Measurements from ENCODE around the gene ATP5ME.

Gene ATP5ME

DNA sequence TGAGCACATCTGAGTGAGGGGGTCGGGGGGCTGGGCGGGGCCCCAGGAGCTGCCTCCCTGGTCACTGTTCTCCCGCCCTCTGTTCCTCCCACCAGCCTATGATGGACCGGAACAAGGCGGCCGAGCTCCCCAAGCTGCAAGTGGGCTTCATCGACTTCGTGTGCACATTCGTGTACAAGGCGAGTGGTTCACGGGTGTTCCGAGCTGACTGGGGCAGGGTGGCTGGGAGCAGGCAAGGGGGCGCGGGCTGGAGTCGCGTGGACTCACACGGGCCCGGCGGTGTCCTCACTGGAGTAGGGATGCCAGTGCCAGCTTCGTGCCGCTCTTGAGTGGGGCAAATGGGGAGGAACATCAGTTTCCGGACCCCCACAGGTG is 7.7 kb downstream of the ATP5ME start:
- TF ChIP-seq, protein P1, sequence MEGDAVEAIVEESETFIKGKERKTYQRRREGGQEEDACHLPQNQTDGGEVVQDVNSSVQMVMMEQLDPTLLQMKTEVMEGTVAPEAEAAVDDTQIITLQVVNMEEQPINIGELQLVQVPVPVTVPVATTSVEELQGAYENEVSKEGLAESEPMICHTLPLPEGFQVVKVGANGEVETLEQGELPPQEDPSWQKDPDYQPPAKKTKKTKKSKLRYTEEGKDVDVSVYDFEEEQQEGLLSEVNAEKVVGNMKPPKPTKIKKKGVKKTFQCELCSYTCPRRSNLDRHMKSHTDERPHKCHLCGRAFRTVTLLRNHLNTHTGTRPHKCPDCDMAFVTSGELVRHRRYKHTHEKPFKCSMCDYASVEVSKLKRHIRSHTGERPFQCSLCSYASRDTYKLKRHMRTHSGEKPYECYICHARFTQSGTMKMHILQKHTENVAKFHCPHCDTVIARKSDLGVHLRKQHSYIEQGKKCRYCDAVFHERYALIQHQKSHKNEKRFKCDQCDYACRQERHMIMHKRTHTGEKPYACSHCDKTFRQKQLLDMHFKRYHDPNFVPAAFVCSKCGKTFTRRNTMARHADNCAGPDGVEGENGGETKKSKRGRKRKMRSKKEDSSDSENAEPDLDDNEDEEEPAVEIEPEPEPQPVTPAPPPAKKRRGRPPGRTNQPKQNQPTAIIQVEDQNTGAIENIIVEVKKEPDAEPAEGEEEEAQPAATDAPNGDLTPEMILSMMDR (IDR thresholded peaks at IDR 0.05; ENCODE audit: extremely low read depth, insufficient read depth, missing control alignments) = no peak
- DNase-seq (ENCODE audit: low spot score) = no peak
- in situ Hi-C loops (cut with MboI; ENCODE audit: low pct_unique_long_range_greater_than_20kb, low sequenced_read_pairs, unreplicated experiment) = no loop called here

DNA sequence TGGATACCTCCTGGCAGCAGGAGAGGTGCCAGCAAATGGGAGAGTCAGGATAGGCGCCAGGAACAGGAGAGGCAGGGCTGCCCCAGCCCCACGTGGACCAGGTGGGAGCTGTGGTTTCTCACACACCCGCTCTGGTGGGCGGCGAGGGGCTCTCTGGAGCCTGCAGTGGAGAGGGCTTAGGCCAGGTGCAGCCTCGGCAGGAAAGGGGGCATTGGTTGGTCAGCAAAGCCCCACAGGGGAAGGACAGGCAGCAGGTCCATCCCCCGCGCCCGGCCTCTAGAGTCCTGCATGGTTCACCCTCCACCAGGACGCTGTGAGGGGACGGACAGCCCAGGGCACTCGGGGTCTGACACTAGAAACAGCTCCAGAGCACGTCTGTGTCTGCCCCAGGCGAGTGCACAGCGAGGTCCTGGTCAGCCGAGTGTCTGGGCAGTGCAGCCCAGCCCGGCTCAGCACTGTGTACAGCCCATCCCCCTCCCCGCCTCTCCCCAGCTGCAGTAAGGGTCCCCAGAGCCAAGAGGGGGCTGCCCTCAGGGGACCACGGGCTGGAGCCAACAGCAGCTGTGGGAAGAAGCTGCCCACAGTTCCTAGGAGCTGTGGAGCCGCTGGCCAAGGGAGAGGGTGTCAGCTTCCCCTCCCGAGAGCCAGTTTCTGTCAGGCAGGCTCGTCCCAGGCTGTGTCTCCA is 8.2 kb downstream of the ATP5ME start:
- DNase-seq (ENCODE audit: low spot score) = no peak
- TF ChIP-seq, protein P1 (IDR thresholded peaks at IDR 0.05; ENCODE audit: extremely low read depth, insufficient read depth, missing control alignments) = no peak
- in situ Hi-C loops (cut with MboI; ENCODE audit: low pct_unique_long_range_greater_than_20kb, low sequenced_read_pairs, unreplicated experiment) = no loop called here

DNA sequence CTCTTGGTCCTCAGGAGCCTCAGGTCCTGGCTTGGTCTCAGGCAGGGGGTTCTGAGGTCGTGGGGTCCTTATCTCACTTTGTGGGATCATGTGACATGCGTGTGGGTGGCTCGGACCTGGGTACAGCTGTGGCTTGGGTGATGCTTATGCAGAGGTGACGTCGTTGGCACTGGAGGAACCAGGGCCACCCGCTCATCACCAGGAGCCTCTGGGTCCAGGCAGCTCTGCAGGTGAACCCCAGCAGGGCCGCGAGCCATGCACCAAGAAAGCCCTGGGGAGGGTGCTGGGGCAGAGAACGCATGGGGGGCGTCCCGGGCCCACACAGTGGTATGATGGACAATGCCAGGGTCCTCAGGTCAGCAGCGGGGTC is 8.7 kb downstream of the ATP5ME start:
- no peak for DNase-seq (ENCODE audit: low spot score)
- in situ Hi-C loops (cut with MboI; ENCODE audit: low pct_unique_long_range_greater_than_20kb, low sequenced_read_pairs, unreplicated experiment) = no loop called here
- TF ChIP-seq, protein P1 (IDR thresholded peaks at IDR 0.05; ENCODE audit: extremely low read depth, insufficient read depth, missing control alignments) = no peak

- in situ Hi-C loops (cut with MboI; ENCODE audit: low pct_unique_long_range_greater_than_20kb, low sequenced_read_pairs, unreplicated experiment) = no loop called here
- DNase-seq (ENCODE audit: low spot score) = no peak
- TF ChIP-seq, protein P1 (IDR thresholded peaks at IDR 0.05; ENCODE audit: extremely low read depth, insufficient read depth, missing control alignments) = no peak
Measured at GRCh38 chr4:664713-665231, 9.3 kb downstream of the ATP5ME start.

DNA sequence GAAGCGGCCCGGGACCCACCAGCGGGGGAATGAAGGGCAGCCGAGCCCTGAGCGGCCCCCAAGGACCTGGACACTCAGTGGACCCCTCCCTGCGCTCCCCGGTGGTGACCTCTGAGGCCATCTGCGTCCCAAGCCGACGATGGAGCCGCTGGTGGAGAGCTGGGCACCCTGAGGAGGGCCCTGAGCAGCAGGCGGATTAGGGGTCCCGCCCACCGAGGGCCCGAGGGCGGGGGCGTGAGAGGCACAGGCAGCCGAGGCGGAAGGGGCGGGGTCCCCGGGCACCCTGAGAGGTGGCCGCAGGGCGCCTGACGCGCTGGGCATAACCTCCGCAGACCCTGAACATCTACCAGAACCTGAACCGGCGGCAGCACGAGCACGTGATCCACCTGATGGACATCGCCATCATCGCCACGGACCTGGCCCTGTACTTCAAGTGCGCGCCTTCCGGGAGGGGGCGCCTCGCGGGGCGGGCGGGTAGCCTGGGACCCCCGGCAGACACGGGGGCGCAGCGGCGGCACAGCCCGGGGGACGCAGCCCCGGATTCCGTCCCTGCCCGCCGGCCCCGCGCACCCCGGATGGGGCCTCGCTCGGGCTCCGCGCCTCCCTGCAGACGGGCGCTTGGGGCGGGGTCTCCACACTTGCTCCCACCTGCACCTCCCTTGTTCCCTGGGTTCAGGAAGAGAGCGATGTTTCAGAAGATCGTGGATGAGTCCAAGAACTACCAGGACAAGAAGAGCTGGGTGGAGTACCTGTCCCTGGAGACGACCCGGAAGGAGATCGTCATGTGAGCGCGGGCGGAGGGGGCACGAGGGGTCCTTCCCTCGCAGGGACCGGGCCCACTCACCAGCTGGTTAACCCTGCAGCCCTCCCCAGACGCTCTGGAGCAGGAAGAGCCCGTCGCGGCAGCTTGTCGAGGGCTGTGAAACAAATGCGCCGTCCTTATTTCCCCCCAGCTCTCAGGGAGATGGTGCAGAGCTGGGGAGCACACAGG is 10.3 kb downstream of the ATP5ME start:
- TF ChIP-seq, protein P1 (IDR thresholded peaks at IDR 0.05; ENCODE audit: extremely low read depth, insufficient read depth, missing control alignments) = no peak
- DNase-seq (ENCODE audit: low spot score) = peak; percentile 84
- in situ Hi-C loops (cut with MboI; ENCODE audit: low pct_unique_long_range_greater_than_20kb, low sequenced_read_pairs, unreplicated experiment) = no loop called here

DNA sequence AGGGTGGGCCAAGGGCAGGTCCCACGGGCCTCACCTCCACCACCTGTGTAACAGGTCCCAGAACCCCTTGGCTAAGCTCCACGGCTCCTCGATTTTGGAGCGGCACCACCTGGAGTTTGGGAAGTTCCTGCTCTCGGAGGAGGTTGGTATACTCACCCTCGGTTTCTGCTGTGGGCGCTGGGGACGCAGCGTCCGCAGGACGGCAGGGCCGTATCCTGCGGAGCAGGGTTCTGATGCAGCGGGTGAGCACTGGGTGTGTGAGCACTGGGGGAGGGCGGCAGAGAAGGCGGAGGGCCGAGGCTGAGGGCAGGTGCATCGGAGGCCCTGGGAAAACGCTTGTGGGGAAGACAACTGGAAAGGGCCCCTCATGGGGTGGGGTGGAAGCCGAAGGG is 11.0 kb downstream of the ATP5ME start:
- in situ Hi-C loops (cut with MboI; ENCODE audit: low pct_unique_long_range_greater_than_20kb, low sequenced_read_pairs, unreplicated experiment) = no loop called here
- DNase-seq (ENCODE audit: low spot score) = no peak
- TF ChIP-seq, protein P1 (IDR thresholded peaks at IDR 0.05; ENCODE audit: extremely low read depth, insufficient read depth, missing control alignments) = no peak

All from GM13977 (cell line).